Measurements from ENCODE around the gene WRNIP1. TPM values are rescaled to one million over a fixed set of nuclear protein-coding genes. Genes with fewer than 3 reads are reported as not detected.
A peak's percentile ranks its signal among the peaks of the same experiment; 100 is the strongest.

Gene WRNIP1
- total and polyA plus RNA-seq, 2 of the 13 experiments (the other 11 are each of a cell fraction or from before 2014, with no cell fraction given), result 77.7 to 90.3 TPM

- TF ChIP-seq SNAPC4 (CRISPR knock-in tag; IDR thresholded peaks at IDR 0.05), result no peak
- TF ChIP-seq DDIT3 (CRISPR knock-in tag; IDR thresholded peaks at IDR 0.05), result no peak
- peak; percentile 49; the same call in 1 of the 2 replicates for TF ChIP-seq ZNF446 (CRISPR knock-in tag; IDR thresholded peaks at IDR 0.05)
- no peak for TF ChIP-seq ZNF609 (CRISPR knock-in tag; IDR thresholded peaks at IDR 0.05; ENCODE audit: borderline replicate concordance)
- no peak for TF ChIP-seq CENPX (CRISPR knock-in tag; IDR thresholded peaks at IDR 0.05)
- TF ChIP-seq SMYD3 (CRISPR knock-in tag; IDR thresholded peaks at IDR 0.05), result 0 out of 2 replicates have a peak, but pooled peaks have one; percentile 34
- TF ChIP-seq CEBPZ (IDR thresholded peaks at IDR 0.05; ENCODE audit: low read length), result no peak
- no peak for TF ChIP-seq ZNF570 (CRISPR knock-in tag; IDR thresholded peaks at IDR 0.05; ENCODE audit: borderline replicate concordance)
- no peak for TF ChIP-seq SP1 (IDR thresholded peaks at IDR 0.05)
- TF ChIP-seq SP1 (CRISPR knock-in tag; IDR thresholded peaks at IDR 0.05), result peak; percentile 70
- TF ChIP-seq ZBTB21 (CRISPR knock-in tag; IDR thresholded peaks at IDR 0.05), result no peak
- TF ChIP-seq PAWR (CRISPR knock-in tag; IDR thresholded peaks at IDR 0.05; ENCODE audit: borderline replicate concordance), result 0 out of 2 replicates have a peak, but pooled peaks have one; percentile 59
- peak; percentile 81; the same call in 1 of the 2 replicates for TF ChIP-seq MXD4 (CRISPR knock-in tag; IDR thresholded peaks at IDR 0.05)
- TF ChIP-seq ZNF816 (CRISPR knock-in tag; IDR thresholded peaks at IDR 0.05; ENCODE audit: borderline replicate concordance), result 0 out of 2 replicates have a peak, but pooled peaks have one; percentile 1
- TF ChIP-seq ZNF879 (CRISPR knock-in tag; IDR thresholded peaks at IDR 0.05), result no peak
- TF ChIP-seq ZNF333 (CRISPR knock-in tag; IDR thresholded peaks at IDR 0.05; ENCODE audit: borderline replicate concordance), result peak; percentile 24; the same call in 1 of the 2 replicates
Measured at GRCh38 chr6:2765166-2765895, at the start of gene WRNIP1 (continued).

Data from HepG2 (cell line).